Duodenal mucosa (tissue), 2 donors: ENCODE data around the gene HNF4A.
A peak's percentile ranks its signal among the peaks of the same experiment; 100 is the strongest.

Experiments
- H3K27ac ChIP-seq: one replicate; pipeline ENCODE4 v1.7.0; 2013; ENCODE audit warnings: low read depth, low read length
- H3K27me3 ChIP-seq, 2 donors: one replicate each; pipeline ENCODE4 v1.7.0; 2013; ENCODE audit warnings: low read length in 2 of 2, control low read depth in 1 of 2; ENCODE audit not compliant: insufficient read depth in 2 of 2, control insufficient read depth in 1 of 2
- H3K36me3 ChIP-seq, 2 donors: one replicate each; pipeline ENCODE4 v1.7.0; 2013; ENCODE audit warnings: low read length in 2 of 2, control low read depth in 1 of 2; ENCODE audit not compliant: insufficient read depth in 2 of 2, control insufficient read depth in 1 of 2
- H3K4me1 ChIP-seq, 2 donors: one replicate each; pipeline ENCODE4 v1.7.0; 2013; ENCODE audit warnings: low read length in 2 of 2, control low read depth in 1 of 2; ENCODE audit not compliant: insufficient read depth in 2 of 2, control insufficient read depth in 1 of 2
- H3K4me3 ChIP-seq, 2 donors: one replicate each; pipeline ENCODE4 v1.7.0; 2013; ENCODE audit warnings: low read length in 2 of 2, low read depth in 1 of 2
- H3K9ac ChIP-seq, 2 donors: one replicate each; pipeline ENCODE4 v1.7.0; 2013; ENCODE audit warnings: low read length in 2 of 2, low read depth in 1 of 2
- H3K9me3 ChIP-seq, 2 donors: one replicate each; pipeline ENCODE4 v1.7.0; 2013; ENCODE audit warnings: low read length in 2 of 2, control low read depth in 1 of 2; ENCODE audit not compliant: control insufficient read depth in 1 of 2

The HNF4A gene

DNA sequence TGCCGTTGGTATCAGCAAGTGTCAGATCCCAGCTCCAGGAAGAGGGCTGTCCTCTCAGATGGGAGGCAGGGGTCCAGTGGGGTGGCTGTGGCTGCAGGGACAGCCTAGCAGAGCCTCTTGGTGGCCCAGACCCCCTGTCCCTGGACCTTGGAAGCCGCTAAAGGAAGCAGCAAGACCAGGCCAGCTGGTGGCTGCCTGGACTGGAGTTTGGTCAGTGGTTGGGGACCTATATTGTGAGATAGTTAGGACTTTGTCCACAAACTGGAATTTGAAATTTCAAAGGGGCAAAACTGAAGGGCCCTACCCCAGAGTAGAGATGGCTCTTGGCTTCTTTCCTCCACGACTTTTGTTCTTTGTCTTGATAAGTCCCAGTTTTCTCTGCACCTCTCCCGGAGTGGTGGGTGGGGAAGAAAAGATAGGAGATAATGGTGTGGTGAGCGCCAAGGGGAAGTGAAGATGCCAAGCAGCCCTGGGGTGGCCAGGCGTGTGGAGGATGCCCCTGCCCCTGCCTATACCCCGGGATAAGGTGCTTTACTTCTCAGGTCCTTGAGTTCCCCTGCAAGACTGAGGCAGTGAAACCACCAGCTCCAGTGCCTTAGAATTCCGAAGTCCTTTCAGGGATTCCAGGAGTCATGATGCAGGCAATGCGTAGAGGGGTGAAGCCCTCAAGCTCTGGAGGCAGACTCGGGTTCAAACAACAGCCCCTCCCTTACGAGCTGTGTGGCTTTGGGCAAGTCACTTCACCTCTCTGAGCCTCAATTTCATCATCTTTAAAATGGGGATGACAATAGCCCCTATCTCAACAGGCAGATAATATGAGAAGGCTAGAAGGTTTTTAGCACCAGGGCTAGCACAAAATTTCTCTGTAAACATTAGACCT is 40.2 kb downstream of the HNF4A start:
- Histone ChIP-seq H3K36me3 (peaks cover 0 to 8% of the 10 kb centered on the region in 2 donors), H3K27me3 (no peaks in the 10 kb centered on the region), H3K4me3 (peak overlapping the region; percentile 33 to 60), H3K9me3 (no peaks in the 10 kb centered on the region), H3K4me1 (peaks cover 53 to 70% of the 10 kb centered on the region in 2 donors), H3K27ac (peak overlapping the region; percentile 28), H3K9ac (peak overlapping the region; percentile 54 to 73)

DNA sequence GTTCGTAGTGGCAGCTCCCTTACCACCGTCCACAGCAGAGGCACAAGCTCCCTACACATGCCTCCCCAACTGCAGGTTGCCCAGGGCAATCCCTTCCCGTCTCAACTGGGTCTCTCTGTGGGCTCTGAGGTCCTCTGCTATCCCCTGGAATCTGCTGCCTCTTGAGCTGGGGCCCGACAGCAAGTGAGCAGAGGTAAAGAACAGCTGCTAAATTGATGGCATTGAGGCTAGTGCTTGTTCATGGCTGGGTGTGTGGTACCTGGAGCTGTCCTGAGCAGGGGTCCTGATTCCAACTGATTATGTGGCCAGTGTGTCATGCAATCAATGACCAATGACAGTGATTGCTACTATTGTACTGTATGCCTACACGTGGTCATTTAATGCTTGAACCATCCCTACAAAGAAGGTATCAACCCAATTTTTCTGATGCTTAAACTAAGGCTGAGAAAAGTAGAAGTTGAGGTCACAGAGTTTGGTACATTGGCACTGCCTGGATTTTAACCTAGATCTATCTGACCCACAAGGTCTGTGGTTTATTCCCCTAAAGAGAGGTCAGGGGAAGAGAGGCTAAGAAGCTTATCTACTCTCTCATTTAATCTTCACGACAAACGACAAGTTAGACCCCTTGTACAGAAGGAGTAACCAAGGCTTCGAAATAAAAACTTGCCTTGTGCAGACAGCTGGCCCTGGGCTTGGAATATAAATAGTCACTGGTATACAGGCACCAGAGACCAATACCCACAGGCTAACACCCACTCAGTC is 41.1 kb downstream of the HNF4A start:
- peaks cover 53 to 72% of the 10 kb centered on the region in 2 donors for H3K4me1 ChIP-seq
- H3K27ac ChIP-seq, result no peak overlapping the region
- H3K36me3 ChIP-seq, result peaks cover 0 to 2% of the 10 kb centered on the region in 2 donors
- H3K9me3 ChIP-seq, result no peaks in the 10 kb centered on the region
- H3K4me3 ChIP-seq, result no peak overlapping the region
- peak overlapping the region; percentile 54 to 73 for H3K9ac ChIP-seq
- no peaks in the 10 kb centered on the region for H3K27me3 ChIP-seq

DNA sequence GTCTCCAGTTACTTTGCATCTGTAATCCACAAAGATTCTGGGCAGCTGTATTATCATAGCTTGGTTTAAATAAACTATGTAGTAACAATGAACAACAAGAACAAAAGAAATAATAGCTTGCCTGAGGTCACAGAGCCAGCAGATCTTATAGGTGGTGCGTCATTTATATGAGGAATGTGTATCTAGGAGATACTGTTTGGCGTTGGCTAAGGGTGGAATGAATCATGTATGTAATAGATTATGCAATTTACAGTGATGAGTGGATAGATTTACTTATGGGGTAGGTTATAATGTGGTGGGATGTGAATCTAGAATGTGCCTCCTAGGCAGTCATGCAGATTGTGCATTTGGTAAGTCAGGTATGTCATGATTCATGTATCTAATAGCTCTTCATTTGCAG is 42.8 kb downstream of the HNF4A start:
- Histone ChIP-seq H3K27me3 (no peaks in the 10 kb centered on the region), H3K4me3 (no peak overlapping the region), H3K9me3 (no peaks in the 10 kb centered on the region), H3K36me3 (peaks cover 0 to 10% of the 10 kb centered on the region in 2 donors), H3K27ac (peak overlapping the region; percentile 7), H3K9ac (peak overlapping the region in 1 of 2 donors; percentile 8), H3K4me1 (peaks cover 46 to 62% of the 10 kb centered on the region in 2 donors)

DNA sequence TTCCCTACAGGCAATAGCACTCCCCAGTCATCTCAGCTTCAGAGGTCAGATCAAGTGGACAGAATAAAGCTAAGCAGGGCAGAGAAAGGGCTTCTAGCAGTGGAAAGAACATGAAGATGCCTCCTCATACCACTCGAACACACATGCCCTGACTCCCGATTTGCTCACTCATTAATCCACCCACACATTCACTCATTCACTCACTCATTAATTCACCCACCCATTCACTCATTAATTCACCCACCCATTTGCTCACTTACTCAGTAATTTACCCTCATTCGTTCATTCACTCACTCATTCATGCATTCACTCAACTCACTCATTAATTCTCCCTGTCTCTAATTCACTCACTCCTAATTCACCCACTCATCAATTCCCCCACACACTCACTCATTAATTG is 43.9 kb downstream of the HNF4A start:
- H3K9ac ChIP-seq, result peak overlapping the region in 1 of 2 donors; percentile 8
- no peak overlapping the region for H3K4me3 ChIP-seq
- peaks cover 0 to 17% of the 10 kb centered on the region in 2 donors for H3K36me3 ChIP-seq
- no peaks in the 10 kb centered on the region for H3K9me3 ChIP-seq
- H3K4me1 ChIP-seq, result peaks cover 37 to 57% of the 10 kb centered on the region in 2 donors
- no peaks in the 10 kb centered on the region for H3K27me3 ChIP-seq
- H3K27ac ChIP-seq, result no peak overlapping the region

DNA sequence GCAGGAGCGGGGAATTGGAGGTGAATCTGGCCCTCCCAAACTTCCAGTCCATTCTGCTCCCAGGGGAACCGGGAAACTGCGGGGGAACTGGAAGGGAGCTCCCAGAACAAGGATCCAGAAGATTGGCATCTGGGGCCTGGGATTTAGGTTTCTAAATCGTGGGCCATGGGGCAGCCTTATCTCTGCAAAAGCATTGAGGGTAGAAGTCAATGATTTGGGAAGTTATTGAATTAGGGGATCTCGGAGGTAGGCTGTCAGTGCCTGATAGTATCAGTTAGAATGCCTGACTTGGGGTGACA is 45.1 kb downstream of the HNF4A start:
- Histone ChIP-seq H3K9ac (peak overlapping the region in 1 of 2 donors; percentile 1), H3K27ac (peak overlapping the region; percentile 18), H3K36me3 (peaks cover 0 to 17% of the 10 kb centered on the region in 2 donors), H3K9me3 (no peaks in the 10 kb centered on the region), H3K4me1 (peaks cover 32 to 56% of the 10 kb centered on the region in 2 donors), H3K4me3 (peak overlapping the region in 1 of 2 donors; percentile 26), H3K27me3 (no peaks in the 10 kb centered on the region)

DNA sequence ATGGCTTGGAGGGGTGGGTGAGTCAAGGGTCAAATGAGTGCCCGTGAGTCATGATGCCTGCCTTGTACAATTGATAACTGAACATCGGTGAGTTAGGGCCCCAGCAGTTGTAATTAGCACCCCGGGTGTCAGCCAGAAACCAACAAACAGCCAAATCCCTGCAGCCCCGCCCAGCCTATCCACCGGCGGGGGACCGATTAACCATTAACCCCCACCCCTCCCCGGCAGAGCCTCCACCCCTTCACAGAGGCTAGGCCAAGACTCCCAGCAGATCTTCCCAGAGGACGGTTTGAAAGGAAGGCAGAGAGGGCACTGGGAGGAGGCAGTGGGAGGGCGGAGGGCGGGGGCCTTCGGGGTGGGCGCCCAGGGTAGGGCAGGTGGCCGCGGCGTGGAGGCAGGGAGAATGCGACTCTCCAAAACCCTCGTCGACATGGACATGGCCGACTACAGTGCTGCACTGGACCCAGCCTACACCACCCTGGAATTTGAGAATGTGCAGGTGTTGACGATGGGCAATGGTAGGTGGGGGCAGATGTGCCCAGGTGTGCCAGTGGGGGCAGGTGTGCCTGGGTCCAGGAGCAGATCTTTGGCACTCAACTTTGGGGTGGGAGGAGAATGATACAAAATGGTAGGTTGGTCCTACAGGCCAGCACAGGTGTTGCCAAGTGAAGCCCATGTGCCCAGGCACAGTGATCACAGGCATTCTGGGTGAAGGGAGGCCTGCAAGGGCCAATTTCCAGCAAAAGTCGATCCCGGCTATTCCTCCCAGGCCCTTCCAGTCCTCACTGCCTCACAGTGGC is 45.7 kb downstream of the HNF4A start:
- H3K4me3 ChIP-seq, result peak overlapping the region; percentile 84 to 96
- peaks cover 4 to 17% of the 10 kb centered on the region in 2 donors for H3K36me3 ChIP-seq
- H3K9ac ChIP-seq, result peak overlapping the region; percentile 94 to 99
- H3K27ac ChIP-seq, result peak overlapping the region; percentile 90
- peaks cover 31 to 56% of the 10 kb centered on the region in 2 donors for H3K4me1 ChIP-seq
- no peaks in the 10 kb centered on the region for H3K27me3 ChIP-seq
- no peaks in the 10 kb centered on the region for H3K9me3 ChIP-seq

DNA sequence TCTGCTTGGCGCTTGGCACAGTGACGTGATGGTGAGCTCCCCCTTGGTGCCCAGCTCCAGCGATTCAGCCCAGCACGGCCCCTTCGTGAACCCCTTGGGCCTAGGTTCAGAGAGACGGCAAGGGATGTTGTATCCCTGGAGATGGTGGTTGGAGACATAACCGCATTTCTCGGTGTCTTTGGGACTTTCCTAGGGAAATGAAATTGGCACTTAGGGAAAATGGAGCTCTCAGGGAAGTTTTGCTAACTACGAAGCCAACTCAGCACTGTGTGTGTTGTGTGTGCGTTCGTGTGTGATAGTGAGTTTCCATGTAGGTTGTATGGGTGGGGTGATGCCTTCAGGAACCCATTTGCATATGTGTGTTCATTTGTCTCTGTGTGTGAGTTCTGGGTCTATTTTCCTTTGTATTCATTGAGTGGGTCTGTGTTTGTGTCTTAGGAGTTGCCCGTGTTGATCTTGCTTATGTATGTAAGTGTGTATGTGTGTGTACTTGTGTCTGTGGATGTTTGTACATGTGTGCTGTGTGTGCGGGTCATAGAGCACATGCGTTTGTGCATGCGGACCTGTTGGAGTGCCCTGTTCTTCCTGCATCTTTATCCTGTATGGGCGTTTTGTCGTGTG is 46.4 kb downstream of the HNF4A start:
- no peaks in the 10 kb centered on the region for H3K9me3 ChIP-seq
- peak overlapping the region; percentile 90 for H3K27ac ChIP-seq
- peaks cover 34 to 56% of the 10 kb centered on the region in 2 donors for H3K4me1 ChIP-seq
- H3K36me3 ChIP-seq, result peaks cover 6 to 17% of the 10 kb centered on the region in 2 donors
- peak overlapping the region; percentile 94 to 99 for H3K9ac ChIP-seq
- H3K4me3 ChIP-seq, result peak overlapping the region; percentile 84 to 96
- no peaks in the 10 kb centered on the region for H3K27me3 ChIP-seq

DNA sequence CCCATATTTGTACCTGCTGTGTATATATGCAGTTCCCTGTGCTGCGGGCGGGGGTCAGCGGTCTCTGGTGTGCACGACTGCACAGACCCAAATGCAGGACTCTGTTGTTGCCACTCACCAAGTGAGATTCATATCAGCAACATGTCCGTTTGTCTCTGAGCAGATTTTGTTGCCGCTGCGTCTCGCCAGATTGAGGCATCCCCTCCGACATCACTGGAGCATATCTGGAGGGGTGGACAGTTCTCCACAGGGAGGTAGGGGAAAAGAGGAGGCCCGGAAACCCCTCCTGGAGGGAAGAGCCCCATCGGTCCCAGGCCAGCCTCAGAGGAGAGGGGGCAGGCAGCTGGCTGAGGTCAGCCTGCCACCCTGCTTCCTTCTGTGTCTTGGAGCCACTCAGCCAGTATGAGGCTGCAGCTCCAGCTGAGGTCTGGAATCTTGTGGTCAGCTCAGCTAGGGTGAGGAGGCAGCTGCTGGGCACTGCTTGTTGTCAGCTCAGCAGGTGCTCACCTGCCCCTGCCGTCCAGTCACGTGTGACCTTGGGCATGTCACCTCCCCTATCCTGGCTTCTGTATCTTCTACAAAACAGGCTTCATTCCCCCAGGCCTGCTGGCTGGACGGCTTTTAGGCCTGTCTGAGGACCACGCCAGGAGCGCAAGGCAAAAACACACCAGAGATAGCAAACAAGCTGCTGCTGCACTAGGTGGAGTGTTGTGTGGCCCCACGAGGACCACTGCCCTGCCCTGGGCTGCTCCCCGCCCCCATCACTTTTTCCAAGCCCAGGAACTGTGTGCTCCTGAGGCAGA is 47.1 kb downstream of the HNF4A start:
- Histone ChIP-seq H3K27ac (peak overlapping the region; percentile 90), H3K4me1 (peaks cover 38 to 54% of the 10 kb centered on the region in 2 donors), H3K9ac (peak overlapping the region; percentile 94 to 99), H3K27me3 (no peaks in the 10 kb centered on the region), H3K36me3 (peaks cover 6 to 17% of the 10 kb centered on the region in 2 donors), H3K4me3 (peak overlapping the region; percentile 84 to 96), H3K9me3 (no peaks in the 10 kb centered on the region)
